ENCODE measurements around the gene ZNF628. TPM values are rescaled to one million over a fixed set of nuclear protein-coding genes. Genes with fewer than 3 reads are reported as not detected.

The ZNF628 gene
- polyA plus RNA-seq, 1 experiment, result 0.48 TPM

GRCh38 chr19:55481794-55482155, 5.4 kb downstream of the ZNF628 start:
- CTCF ChIA-PET, result no interaction called here
- no peak for DNase-seq (ENCODE audit: low read depth)
- POLR2A ChIA-PET, result no interaction called here
- Histone ChIP-seq H3K27me3 (ENCODE audit: control insufficient read depth, insufficient read depth, low read length) (no peaks in the 10 kb centered on the region), H3K36me3 (ENCODE audit: control insufficient read depth, insufficient read depth, low read length) (peaks cover 5% of the 10 kb centered on the region), H3K4me3 (ENCODE audit: low read depth, low read length) (no peak overlapping the region)
- no peak for TF ChIP-seq CTCF (IDR thresholded peaks at IDR 0.05; ENCODE audit: insufficient read depth, low read depth, low read length)

- DNase-seq (ENCODE audit: low read depth), result no peak
- peaks cover 5% of the 10 kb centered on the region for H3K36me3 ChIP-seq (ENCODE audit: control insufficient read depth, insufficient read depth, low read length)
- TF ChIP-seq CTCF (IDR thresholded peaks at IDR 0.05; ENCODE audit: insufficient read depth, low read depth, low read length), result no peak
- POLR2A ChIA-PET, result no interaction called here
- CTCF ChIA-PET, result no interaction called here
- H3K27me3 ChIP-seq (ENCODE audit: control insufficient read depth, insufficient read depth, low read length), result no peaks in the 10 kb centered on the region
- no peak overlapping the region for H3K4me3 ChIP-seq (ENCODE audit: low read depth, low read length)
Measured at GRCh38 chr19:55482156-55482961, 5.9 kb downstream of the ZNF628 start.

GRCh38 chr19:55482967-55483705, 6.7 kb downstream of the ZNF628 start:
- H3K4me3 ChIP-seq (ENCODE audit: low read depth, low read length), result no peak overlapping the region
- TF ChIP-seq CTCF (IDR thresholded peaks at IDR 0.05; ENCODE audit: insufficient read depth, low read depth, low read length), result no peak
- H3K27me3 ChIP-seq (ENCODE audit: control insufficient read depth, insufficient read depth, low read length), result no peaks in the 10 kb centered on the region
- DNase-seq (ENCODE audit: low read depth), result no peak
- H3K36me3 ChIP-seq (ENCODE audit: control insufficient read depth, insufficient read depth, low read length), result peaks cover 5% of the 10 kb centered on the region
- ChIA-PET POLR2A (no interaction called here), CTCF (interaction anchor here (2.9 kb wide), 1 partner anchor 15 kb away, joined by 11 read pairs; no protein-coding TSS in a partner anchor)

GRCh38 chr19:55483706-55484592, 7.5 kb downstream of the ZNF628 start:
- no peak for TF ChIP-seq CTCF (IDR thresholded peaks at IDR 0.05; ENCODE audit: insufficient read depth, low read depth, low read length)
- DNase-seq (ENCODE audit: low read depth), result no peak
- H3K36me3 ChIP-seq (ENCODE audit: control insufficient read depth, insufficient read depth, low read length), result peaks cover 5% of the 10 kb centered on the region
- peak overlapping the region; percentile 82 for H3K4me3 ChIP-seq (ENCODE audit: low read depth, low read length)
- no peaks in the 10 kb centered on the region for H3K27me3 ChIP-seq (ENCODE audit: control insufficient read depth, insufficient read depth, low read length)
- ChIA-PET CTCF (interaction anchor here (1.1 to 2.9 kb wide), 3 partner anchors 16 to 32 kb away, joined by 3 to 15 read pairs (median 11); no protein-coding TSS in a partner anchor), POLR2A (no interaction called here)
